GM13976 (cell line): ENCODE results near the gene CRYGA.

ENCODE experiments used
- DNase-seq: peaks from one replicate; pipeline ENCODE4 v3.0.0; 2012; ENCODE audit warnings: low spot score
- in situ Hi-C: fragments of 300-500 bp; cut with MboI; formaldehyde crosslinking; loops from one replicate; pipeline ENCODE4 v1.12.0; 2022; ENCODE audit warnings: low sequenced_read_pairs, mixed read lengths, inconsistent platforms; ENCODE audit not compliant: unreplicated experiment
- TF ChIP-seq, protein P1 (sequence below): IDR thresholded peaks from 2 replicates; pipeline ENCODE4 v1.5.1; 2012; ENCODE audit warnings: borderline replicate concordance, mild to moderate bottlenecking; ENCODE audit not compliant: insufficient read depth; ENCODE audit errors: extremely low read depth, missing control alignments, control extremely low read depth

CRYGA gene

DNA sequence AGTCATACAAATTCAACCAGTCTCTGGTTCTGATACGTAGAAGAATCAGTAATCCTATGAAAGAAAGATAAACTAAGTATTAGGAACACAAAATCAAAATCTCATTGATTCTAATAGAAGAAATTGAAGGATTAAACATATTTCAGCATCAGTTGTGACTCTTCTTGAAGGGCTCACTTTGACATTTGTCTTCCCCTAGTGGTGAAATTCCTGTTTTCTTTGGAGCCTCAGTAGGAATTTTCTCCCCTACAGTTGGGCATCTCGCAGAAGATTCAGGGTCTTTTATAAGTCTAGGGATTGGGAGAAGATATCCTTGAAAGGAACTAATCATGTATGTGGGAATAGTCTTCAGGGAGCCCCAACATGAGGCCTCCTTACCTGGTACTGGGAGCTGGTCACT is 14.6 kb downstream of the CRYGA start:
- DNase-seq: no peak
- TF ChIP-seq, protein P1, sequence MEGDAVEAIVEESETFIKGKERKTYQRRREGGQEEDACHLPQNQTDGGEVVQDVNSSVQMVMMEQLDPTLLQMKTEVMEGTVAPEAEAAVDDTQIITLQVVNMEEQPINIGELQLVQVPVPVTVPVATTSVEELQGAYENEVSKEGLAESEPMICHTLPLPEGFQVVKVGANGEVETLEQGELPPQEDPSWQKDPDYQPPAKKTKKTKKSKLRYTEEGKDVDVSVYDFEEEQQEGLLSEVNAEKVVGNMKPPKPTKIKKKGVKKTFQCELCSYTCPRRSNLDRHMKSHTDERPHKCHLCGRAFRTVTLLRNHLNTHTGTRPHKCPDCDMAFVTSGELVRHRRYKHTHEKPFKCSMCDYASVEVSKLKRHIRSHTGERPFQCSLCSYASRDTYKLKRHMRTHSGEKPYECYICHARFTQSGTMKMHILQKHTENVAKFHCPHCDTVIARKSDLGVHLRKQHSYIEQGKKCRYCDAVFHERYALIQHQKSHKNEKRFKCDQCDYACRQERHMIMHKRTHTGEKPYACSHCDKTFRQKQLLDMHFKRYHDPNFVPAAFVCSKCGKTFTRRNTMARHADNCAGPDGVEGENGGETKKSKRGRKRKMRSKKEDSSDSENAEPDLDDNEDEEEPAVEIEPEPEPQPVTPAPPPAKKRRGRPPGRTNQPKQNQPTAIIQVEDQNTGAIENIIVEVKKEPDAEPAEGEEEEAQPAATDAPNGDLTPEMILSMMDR: no peak
- in situ Hi-C loops: no loop called here

DNA sequence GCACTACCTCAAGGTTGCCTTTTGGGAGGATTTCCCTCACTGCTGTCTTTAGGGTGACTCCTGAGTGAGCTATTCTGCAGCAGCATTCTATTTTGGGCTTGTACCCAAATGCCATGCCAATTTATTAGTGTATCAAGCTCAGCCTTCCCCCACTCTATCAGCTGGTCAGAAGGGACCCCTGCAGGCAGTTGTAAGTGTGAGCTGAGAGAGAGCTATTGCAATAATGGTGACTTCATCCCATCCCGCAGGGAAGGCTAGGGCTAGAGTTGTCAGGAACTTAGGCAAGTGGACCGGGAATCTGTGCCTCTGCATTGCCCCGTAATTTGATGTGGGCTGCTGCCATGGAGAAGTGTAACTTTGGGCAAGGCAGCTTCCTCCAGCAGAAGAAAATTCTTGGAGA is 15.6 kb downstream of the CRYGA start:
- in situ Hi-C loops: no loop called here
- TF ChIP-seq, protein P1: no peak
- DNase-seq: no peak

DNA sequence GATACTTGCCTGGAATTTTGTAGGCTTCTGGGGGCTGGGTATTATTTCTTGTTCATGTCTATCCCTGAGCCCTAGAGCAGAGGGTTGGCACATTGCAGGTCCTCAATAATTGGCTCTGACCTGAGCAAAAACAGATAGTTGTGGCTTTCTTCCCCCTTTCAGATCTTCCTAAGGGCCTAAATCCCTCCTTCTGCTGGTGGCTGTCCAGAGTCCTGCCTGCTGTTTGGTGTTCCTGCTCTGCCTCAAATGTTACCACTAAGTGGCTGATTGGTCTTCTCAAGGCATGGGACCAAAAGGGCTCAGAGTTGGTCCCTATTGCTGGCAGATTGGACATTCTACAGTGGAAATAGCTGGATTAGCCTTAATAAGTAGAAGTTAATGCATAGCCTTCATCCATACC is 16.4 kb downstream of the CRYGA start:
- in situ Hi-C loops: no loop called here
- TF ChIP-seq, protein P1: no peak
- no peak for DNase-seq

DNA sequence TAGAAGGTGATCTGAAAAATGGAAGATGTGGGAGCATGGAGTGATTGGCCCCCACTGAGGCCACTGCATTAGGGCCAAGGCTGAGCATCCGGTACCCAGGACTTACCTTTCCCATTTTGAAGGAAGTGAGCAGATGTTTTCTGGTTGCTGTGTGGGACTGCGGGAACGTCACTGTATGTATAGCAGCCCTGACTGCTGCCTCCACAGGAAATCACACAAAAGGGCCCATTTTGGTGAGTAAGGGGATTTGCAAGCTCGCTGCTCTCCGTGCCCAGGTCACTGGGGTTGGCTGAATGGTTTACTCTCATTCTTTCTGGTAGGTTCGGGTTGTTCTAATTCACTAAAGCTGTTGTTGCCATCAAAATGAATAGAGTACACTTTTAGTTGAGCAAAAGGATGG is 17.4 kb downstream of the CRYGA start, which contains the start of gene CRYGB:
CRYGB (minus strand) TSS at position 153 of the 400 bp plus-strand sequence; CDS start at position 115, 38 bp downstream.
- in situ Hi-C loops: no loop called here
- TF ChIP-seq, protein P1: no peak

DNA sequence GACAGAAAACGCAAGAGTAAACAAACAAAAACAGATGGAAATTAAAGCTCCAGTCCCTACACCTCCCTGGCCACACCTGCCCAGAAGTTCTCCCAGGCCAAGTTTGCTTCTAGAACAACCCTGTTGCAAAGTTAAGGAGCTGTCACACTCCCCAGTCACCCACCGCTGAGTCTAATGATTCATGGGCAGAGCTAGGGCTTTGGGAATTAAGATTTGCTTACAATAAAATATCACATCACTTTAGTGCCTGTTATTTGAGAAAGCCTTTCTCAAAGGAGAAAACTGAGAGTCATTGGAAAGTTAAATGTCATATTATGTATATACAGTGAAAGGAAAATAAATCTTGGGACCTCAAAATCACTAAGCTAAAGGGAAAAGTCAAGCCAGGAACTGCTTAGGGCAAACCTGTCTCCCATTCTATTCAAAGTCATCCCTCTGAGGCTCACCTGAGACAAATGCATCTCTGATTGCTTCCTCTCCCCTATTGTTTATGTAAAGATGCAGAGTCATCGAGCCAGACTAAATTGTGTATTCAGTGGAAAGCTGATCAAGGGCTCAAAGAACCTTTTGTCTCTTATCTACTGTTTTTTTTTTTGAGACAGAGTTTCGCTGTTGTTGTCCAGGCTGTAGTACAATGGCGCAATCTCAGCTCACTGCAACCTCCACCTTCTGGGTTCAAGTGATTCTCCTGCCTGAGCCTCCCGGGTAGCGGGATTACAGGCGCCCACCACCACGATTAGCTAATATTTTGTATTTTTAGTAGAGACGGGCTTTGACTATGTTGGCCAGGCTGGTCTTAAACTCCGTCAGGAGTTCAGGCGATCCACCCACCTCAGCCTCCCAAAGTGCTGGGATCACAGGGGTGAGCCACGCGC is 20.2 kb downstream of the CRYGA start:
- TF ChIP-seq, protein P1: no peak
- in situ Hi-C loops: no loop called here
- no peak for DNase-seq

More for the DNA sequence above, 17.4 kb downstream of the CRYGA start, which contains the start of gene CRYGB:
- no peak for DNase-seq

DNA sequence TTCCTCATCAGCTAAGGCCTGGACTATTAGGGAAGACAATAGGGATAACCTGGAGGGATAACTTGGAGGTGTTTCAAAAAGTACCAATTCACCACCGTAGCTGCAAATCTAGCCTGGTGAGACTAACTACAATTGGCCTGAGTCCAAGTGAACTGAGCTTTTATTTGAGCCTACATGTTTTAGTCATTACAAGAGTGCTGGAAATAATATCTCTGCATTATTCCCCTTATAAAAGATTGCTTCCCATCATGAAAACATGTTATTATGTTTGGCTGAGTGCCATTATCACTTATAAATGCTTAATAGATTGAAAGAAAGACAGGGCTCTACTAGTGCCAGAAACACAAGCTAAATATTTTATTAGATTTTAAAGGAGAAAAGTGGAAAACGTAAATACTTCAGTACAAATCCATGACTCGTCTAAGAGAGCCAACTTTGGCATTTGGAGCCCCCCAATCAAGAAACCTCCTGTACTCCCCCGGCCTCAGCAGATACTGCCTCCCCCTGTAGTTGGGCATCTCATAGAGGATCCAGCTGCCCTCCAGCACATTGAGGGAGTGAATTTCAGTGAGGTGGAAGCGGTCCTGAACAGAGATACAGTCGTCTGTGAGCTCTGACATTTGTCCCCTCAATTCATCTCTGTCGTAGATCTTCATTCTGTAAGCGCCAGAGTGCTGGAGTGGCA is 21.0 kb downstream of the CRYGA start:
- TF ChIP-seq, protein P1: no peak
- no peak for DNase-seq
- in situ Hi-C loops: no loop called here
